AG04449 (cell line): ENCODE measurements around the gene CACNA1C.
A peak's percentile ranks its signal among the peaks of the same experiment; 100 is the strongest.

ENCODE experiments used
- CTCF ChIA-PET: fragments of 350-600 bp; formaldehyde crosslinking; extraction: SDS; loops from one replicate; lab custom pipeline; 2021; ENCODE audit warnings: antibody characterized with exemption; lab: Yijun Ruan, JAX
- POLR2A ChIA-PET: fragments of 400-600, 350-600 bp; formaldehyde crosslinking; extraction: SDS; loops from one replicate; lab custom pipeline; 2020; ENCODE audit warnings: antibody characterized with exemption, inconsistent platforms; lab: Yijun Ruan, JAX
- DNase-seq: peaks from one replicate; pipeline ENCODE4 v3.0.0-alpha.2; 2010; ENCODE audit warnings: low read depth, low spot score
- H3K4me3 ChIP-seq: 2 replicates; pipeline ENCODE4 v1.5.1; 2011; ENCODE audit warnings: low read depth, mild to moderate bottlenecking, control low read depth, low read length
- CTCF ChIP-seq: IDR thresholded peaks from one replicate; pipeline ENCODE4 v1.5.1; 2011; ENCODE audit warnings: mild to moderate bottlenecking, moderate library complexity, low read length, control low read depth, inconsistent platforms; ENCODE audit not compliant: insufficient read depth; ENCODE audit errors: missing control alignments

Gene CACNA1C

DNA sequence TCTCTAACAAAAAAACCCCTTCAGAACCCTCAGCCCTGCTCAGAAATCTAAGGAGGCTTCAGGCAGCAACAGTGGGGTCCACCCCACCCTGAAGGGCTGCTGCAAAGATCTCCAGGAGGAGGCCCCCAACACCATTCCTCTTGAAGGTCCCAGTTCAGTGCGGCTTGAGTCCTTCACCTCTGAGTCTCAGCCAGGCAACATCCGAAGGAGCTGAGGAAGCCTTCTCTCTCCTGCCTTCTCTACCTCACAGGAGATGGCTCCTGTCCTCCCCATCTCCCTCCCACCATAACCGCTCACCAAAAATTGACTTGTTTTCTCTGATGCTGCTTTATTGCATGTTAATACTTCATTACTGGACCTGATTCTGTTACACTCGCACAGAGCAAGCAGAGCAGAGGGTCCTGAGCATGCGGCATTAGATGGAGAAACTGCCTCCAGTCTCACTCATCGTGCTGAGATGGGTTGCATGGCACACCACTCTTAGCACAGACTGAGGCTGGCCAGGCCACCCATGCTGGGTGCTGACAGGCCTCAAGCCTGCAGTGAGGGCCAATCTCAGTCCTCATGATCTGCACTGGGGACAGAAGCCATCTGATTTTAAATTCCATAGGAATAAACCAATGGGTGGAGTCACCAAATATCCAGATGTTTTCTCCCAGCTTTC lies 224.8 kb downstream of the CACNA1C start:
- CTCF ChIA-PET, result interaction anchor here (1.1 to 3.5 kb wide), 9 partner anchors 8 to 243 kb away, joined by 3 to 16 read pairs (median 4); no protein-coding TSS in a partner anchor
- TF ChIP-seq CTCF, result no peak
- POLR2A ChIA-PET, result no interaction called here
- DNase-seq, result no peak
- H3K4me3 ChIP-seq, result no peak overlapping the region

- POLR2A ChIA-PET, result no interaction called here
- CTCF ChIA-PET, result interaction anchor here (1.1 to 6.3 kb wide), 8 partner anchors 9 to 302 kb away, joined by 3 to 71 read pairs (median 10); no protein-coding TSS in a partner anchor
- DNase-seq, result no peak
These were observed 228.7 kb downstream of the CACNA1C start for GRCh38 chr12:2281446-2281845.

GRCh38 chr12:2282318-2282717 lies 229.5 kb downstream of the CACNA1C start:
- H3K4me3 ChIP-seq, result no peak overlapping the region
- DNase-seq, result no peak
- TF ChIP-seq CTCF, result no peak
- ChIA-PET POLR2A (no interaction called here), CTCF (interaction anchor here (0.8 to 6.3 kb wide), 10 partner anchors 8 to 342 kb away, joined by 3 to 71 read pairs (median 6); no protein-coding TSS in a partner anchor)

More at GRCh38 chr12:2281446-2281845, 228.7 kb downstream of the CACNA1C start:
- no peak overlapping the region for H3K4me3 ChIP-seq
- no peak for TF ChIP-seq CTCF

DNA sequence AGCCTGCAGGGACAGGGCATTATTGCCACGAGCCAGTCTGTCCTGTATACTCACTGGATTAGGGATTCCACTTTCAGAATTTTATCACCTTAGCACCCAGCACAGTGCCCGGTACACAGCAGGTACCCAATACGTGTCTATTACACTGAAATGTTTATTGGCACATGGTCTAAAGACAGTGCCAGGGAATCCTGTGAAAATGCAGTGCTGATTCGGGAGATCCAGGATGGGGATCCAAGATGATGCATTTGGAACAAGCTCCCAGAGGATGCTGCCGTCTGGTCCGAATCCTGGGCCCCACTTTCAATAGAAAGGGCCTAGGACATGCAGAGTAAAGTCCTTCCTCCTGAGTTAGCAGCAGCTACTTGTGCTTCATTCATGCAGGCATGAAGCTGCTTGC lies 230.7 kb downstream of the CACNA1C start:
- no peak overlapping the region for H3K4me3 ChIP-seq
- CTCF ChIA-PET, result interaction anchor here (0.9 to 6.3 kb wide), 13 partner anchors 10 to 344 kb away, joined by 3 to 71 read pairs (median 10); no protein-coding TSS in a partner anchor

GRCh38 chr12:2283916-2284315 lies 231.1 kb downstream of the CACNA1C start:
- H3K4me3 ChIP-seq, result peak overlapping the region; percentile 35
- CTCF ChIA-PET, result interaction anchor here (0.7 to 6.3 kb wide), 18 partner anchors 12 to 344 kb away, joined by 3 to 71 read pairs (median 6); no protein-coding TSS in a partner anchor
- DNase-seq, result no peak
- TF ChIP-seq CTCF, result no peak
- POLR2A ChIA-PET, result interaction anchor here (0.6 to 1.7 kb wide), 6 partner anchors 19 to 940 kb away, joined by 3 to 11 read pairs (median 4); partner anchors contain the start of gene DCP1B

More for the DNA sequence above, 230.7 kb downstream of the CACNA1C start:
- POLR2A ChIA-PET, result interaction anchor here (0.6 to 1.7 kb wide), 6 partner anchors 19 to 940 kb away, joined by 3 to 11 read pairs (median 4); partner anchors contain the start of gene DCP1B
- no peak for DNase-seq
- no peak for TF ChIP-seq CTCF

DNA sequence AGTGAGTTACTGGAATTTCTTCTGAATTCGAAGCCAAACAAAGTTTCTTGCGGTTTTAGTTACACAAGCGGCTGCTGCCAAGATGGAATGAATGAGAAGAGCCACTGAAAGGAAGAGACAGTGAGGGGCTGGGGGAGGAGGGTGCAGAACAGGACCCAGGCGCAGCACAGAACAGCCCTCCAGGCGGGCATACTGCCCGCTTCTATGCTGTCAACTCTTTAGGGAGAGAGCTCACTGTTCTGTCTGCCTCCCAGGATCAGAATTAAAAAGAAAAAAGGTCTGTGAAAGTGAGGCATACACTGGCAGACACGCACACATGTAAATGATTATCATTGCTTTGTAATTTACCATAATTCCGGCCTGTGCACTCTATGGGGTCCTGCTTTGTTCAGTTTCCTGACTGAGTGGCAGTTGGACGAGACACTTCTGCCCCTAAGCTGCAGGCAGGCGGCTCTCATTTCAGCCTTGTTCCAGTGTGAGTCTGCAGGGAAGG lies 231.6 kb downstream of the CACNA1C start:
- H3K4me3 ChIP-seq, result peak overlapping the region; percentile 24
- no peak for TF ChIP-seq CTCF
- DNase-seq, result peak; percentile 71
- ChIA-PET CTCF (interaction anchor here (0.7 to 6.3 kb wide), 18 partner anchors 12 to 345 kb away, joined by 3 to 71 read pairs (median 6); no protein-coding TSS in a partner anchor), POLR2A (interaction anchor here (0.6 to 1.7 kb wide), 5 partner anchors 19 to 941 kb away, joined by 3 to 11 read pairs (median 4); partner anchors contain the start of gene DCP1B)
